HG03103 (cell line): ENCODE results near the gene PGRMC2.

Experiments used
- ATAC-seq: cut with Tn5 transposase; IDR thresholded peaks from one replicate; pipeline ENCODE4 v1.9.1; 2021; ENCODE audit warnings: low read depth; ENCODE audit not compliant: unreplicated experiment

Gene PGRMC2

DNA sequence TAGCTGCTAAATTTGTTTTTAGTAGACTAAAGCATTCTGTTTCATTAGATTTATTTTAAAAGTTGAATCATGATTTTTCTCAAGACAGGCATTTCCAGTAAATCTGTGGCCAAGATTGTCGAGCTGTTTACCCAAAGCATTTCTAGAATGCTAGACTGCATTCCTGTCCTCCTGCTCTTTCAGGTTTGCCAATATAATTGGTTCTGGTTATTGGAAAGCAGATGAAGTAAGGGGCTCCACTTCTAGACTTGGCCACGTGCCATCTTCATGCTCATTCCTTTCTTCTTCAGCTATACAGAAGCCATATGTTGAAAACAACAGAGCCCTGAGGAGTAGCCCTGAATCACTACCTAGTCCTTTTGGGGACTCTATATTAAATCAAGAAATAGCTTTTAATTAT is 62.5 kb downstream of the PGRMC2 start:
- no peak for ATAC-seq

DNA sequence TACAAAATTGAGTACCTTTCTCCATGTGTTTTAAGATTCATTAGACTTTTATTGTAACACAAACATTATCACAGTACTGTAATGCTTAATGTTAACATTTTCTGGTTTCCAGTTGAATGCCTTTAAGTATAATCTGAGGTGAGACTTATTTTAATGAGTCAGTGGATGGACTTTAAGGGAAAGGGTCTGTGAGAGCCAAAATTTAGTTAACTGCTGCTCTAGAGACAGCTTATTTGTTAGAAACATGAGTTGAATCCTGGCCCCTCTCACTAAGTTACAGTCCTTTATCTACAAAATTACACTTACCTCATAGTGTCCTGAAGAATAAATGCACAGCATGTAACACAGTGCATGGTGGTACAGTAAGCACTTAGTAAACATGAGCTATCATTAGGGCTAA is 66.0 kb downstream of the PGRMC2 start:
- ATAC-seq = no peak

DNA sequence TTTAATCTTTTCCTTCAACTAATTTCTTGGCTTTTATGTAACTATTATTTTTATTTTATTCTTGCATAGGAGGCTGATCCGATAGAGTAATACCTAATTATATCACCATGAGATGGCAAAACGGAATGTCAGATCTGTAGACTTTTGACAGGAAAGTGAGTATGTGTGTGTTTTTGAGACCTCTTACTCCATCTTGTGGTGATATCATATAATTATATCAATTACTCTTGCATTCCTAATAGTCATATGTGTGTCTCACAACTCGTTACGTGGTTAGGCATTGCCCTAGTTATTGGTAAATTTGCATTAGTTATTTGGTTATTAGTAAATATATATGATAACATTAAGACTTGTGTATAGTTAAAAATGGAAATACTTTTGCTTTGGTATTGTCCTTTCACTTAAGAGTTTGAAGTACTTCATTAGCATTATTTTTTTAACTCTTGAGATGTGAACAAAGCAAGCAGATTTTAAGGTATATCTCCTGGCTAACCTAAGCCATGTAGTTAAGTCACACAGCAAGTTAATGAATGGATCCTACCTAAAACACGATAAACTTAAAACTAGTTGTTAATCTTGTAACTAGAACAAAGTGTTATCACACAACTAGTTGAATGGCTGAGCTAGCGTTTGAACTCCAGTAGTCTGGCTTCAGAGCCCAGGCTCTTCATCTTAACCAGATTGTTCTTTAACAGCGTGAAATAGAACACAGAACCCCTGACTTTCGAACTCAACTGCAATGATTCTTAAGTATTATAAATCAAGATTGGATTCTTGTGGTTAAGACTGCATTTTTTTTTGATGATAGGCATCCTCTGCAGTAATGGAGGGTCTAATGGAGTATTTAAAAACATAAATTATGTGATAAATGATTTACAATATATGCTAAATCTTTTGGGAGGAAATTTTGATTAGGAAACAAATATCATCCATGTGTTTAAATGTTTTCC is 67.1 kb downstream of the PGRMC2 start:
- ATAC-seq = peak; percentile 88
